ENCODE results near the gene DEPP1.
"Not testable (repeated sequence)": the region's sequence is repeated elsewhere in the genome, so short reads cannot be mapped to it uniquely, and the experiment has no call there.

DEPP1 gene

GRCh38 chr10:44978570-44979280 lies at the start of gene DEPP1:
TSS of gene DEPP1 (minus strand) at chr10:44978809. CDS start at chr10:44978030, 779 bp downstream.
- peak; percentile 67 to 84 for DNase-seq

DNA sequence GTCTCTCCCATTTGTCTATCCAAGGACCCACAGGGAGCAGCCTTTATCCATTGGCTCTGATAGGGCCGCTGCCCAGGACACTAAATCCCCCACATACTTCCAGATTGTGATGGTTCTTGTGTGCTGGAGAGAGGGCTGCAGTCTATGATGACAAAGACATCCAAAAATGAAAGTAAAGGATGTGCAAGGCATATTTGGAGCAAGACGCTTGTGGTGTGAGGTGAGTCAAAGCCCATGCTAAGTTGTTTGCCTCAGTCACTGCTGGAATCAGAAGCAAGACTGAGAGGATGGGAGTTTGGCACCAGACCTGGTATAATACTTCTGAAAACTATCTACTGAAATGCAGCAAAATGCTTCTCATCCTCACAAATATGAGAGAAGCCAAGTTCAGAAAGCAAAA lies 44.8 kb upstream of the DEPP1 start:
- DNase-seq: no peak

DNA sequence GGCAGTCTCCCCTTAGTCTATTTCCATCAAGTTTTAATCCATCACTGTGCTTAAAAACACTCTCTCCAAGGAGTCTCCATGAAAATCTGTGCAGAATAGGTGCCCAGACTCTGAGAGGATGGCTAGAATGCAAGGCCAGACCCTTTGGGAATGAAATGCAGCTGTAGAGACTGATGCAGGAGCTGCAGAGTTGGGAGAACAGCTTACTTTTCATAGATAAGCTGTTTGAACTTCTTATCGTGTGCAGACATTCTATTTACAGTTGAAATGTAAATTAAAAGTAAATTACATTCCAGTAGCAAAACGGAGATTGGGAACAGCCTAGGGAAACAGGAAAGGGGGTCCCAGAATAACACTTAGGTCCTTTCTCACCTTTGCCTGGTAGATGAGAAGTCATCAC lies 37.0 kb upstream of the DEPP1 start:
- DNase-seq: no peak

DNA sequence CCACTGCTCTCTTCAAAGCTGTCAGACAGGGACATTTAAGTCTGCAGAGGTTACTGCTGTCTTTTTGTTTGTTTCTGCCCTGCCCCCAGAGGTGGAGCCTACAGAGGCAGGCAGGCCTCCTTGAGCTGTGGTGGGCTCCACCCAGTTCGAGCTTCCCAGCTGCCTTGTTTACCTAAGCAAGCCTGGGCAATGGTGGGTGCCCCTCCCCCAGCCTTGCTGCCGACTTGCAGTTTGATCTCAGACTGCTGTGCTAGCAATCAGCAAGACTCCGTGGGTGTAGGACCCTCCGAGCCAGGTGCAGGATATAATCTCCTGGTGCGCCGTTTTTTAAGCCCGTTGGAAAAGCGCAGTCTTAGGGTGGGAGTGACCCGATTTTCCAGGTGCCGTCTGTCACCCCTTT lies 35.9 kb upstream of the DEPP1 start:
- not testable (repeated sequence) for DNase-seq

DNA sequence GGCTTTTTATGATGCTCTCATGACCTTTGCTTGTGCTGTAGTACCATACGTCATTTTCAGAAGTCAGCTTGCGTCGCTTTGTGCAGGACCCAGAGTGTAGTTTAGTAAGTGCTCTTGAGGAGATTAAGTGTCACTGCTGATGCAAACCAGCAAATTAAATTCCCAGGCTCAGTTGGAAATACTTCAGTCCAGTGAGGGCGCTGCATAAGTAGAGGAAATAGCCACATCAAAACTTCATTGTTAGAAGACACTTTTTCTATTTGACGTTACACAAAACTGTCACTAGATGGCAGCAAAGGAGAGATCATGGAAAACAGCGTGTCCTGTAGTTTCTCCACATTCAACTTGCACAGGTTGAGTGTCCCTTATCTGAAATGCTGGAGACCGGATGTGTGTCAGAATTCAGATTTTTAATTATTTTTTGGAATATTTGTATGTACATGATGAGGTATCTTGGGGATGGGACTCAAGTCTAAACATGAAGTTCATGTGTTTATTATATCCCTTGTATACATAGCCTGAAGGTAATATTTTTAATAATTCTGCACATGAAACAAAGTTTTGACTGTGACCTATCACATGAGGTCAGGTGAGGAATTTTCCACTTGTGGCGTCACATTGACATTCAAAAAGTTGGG lies 30.0 kb upstream of the DEPP1 start:
- DNase-seq: peak; percentile 39 to 49

- no peak for DNase-seq
Measured at GRCh38 chr10:45006276-45007030, 27.8 kb upstream of the DEPP1 start.

GRCh38 chr10:45005284-45005683 lies 26.7 kb upstream of the DEPP1 start:
- DNase-seq: no peak

- no peak for DNase-seq
Measured at GRCh38 chr10:45004661-45005060, 26.1 kb upstream of the DEPP1 start.

DNA sequence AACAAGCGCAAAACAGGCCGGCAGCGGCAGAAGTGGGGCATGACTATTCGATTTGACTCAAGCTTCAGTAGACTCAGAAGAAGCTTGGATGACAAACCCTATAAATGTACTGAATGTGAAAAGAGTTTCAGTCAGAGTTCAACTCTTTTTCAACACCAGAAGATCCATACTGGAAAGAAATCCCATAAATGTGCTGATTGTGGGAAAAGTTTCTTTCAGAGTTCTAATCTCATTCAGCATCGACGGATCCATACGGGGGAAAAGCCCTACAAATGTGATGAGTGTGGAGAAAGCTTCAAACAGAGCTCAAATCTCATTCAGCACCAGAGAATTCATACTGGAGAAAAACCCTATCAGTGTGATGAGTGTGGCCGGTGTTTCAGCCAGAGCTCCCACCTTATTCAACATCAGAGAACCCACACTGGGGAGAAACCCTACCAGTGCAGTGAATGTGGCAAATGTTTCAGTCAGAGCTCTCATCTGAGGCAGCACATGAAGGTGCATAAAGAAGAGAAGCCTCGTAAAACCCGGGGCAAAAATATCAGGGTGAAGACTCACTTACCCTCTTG lies 24.9 kb upstream of the DEPP1 start:
- no peak for DNase-seq

DNA sequence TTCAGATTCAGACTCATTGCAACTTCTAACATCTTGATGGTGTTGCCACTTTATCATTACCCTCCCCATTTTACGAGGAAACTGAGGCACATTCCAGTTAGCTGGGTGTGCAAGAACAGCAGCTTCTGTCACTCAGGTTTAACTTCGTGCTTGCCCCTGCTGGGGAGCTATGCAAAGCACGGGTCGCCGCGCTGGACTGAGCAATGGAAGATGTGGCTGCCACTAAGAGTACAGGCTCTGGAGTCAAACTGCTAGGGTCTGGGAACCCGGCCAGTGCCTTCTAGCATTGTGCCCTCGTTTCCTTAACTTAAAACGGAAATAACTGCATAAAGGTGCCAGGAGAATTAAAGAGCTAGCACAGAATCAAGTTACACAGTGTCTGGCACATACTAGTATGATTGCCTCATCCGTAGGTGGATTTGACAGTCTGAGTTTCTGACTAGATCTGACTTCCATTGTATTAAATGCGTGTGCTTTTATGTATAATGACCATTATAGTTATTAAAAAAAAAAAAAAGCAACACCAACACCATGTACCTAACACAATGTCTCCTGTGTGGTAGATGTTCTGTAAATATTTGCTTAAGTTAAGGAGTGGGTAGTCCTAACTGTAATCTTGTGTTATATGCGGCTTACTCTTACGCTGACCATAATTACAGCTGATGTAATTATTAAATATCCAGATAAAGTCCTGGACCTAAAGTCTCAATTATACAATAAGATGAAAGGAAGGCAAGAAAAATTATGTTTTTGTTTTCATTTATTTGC lies 23.0 kb upstream of the DEPP1 start:
- DNase-seq: peak in 1 of 2 experiments; percentile 27

DNA sequence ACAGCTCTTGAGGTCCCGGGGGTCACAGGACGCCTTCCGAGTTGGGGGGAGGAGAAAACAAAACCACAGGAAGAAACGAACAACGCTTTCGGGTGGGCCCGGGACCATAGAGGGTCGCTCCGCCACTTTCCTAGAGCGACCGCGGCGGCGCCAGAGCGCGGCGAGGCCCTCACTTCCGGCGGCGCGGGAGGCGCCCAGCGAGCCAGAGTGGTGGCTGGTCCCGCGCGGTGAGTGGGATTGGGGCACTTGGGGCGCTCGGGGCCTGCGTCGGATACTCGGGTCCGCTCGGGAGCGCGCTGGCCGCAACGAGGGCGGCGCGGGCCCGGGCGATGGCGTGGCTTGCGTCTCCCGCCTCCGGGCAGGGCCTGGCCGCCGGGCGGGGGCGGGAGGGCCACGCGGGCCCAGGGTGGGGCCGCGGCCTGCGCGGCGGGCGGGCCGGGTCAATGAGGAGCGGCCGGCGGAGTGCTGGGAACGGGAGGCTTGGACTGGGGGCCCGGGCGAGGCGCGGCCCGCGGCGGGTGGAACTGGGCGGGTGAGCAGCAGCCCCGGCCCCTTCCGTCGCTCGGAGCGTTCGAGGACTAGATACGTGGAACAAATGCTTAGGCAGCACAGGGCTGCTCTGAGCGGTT lies 22.3 kb upstream of the DEPP1 start, which contains the start of gene ZNF22:
ZNF22 (plus strand) TSS at position 172 of the 629 bp plus-strand sequence. CDS start 2,446 bp downstream, outside the sequence.
- no peak for DNase-seq

DNA sequence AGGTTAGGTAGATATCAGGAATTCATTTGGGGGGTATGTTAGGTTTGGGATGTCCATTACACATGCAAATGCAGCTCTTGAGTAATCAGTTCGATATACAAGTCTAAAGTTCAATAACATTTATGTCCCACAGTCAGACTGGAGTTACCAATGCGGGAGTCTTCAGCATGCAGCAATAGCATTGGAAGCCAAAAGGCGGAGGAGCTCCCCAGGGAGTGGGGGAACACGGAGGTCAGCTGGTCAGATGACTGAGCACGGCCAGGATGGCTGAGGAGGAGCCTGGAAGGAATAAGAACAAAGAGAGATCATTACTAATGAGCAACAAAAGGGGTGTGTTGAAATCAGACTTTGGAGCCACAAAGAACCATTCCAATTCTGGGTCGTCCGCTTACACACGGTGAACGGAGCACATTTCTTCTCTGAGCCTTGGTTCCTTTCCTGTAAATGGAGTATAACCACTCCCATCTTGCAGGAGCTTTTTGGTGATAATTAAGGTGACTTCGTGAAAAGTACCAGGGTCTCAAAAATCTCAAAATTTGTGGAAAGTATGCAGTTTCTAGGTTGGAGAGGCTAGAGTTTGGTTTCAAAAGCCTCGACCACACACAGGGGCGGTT lies 21.6 kb upstream of the DEPP1 start:
- no peak for DNase-seq

DNA sequence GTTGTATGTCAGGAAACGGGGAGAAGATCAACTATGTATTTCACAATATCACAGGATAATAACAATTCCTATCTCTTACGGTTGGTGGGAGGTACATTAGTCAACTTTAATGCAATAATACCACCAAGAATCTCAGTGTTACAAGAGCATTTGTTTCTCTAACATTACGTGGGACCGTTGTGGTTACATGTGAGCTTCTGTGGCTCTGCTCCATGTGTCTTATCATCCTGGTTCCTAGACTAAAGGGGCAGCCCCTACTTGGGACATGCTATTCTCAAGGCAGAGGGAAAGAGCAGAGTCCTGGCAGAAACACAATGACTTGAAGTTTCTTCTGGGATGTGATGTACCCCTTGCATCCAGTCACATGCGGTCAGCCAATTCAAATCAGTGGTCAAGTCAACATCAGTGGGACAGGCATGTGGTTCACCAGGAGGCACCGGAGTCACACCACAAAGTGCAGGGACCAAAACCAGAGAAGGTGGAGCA lies 19.6 kb upstream of the DEPP1 start:
- no peak for DNase-seq

DNA sequence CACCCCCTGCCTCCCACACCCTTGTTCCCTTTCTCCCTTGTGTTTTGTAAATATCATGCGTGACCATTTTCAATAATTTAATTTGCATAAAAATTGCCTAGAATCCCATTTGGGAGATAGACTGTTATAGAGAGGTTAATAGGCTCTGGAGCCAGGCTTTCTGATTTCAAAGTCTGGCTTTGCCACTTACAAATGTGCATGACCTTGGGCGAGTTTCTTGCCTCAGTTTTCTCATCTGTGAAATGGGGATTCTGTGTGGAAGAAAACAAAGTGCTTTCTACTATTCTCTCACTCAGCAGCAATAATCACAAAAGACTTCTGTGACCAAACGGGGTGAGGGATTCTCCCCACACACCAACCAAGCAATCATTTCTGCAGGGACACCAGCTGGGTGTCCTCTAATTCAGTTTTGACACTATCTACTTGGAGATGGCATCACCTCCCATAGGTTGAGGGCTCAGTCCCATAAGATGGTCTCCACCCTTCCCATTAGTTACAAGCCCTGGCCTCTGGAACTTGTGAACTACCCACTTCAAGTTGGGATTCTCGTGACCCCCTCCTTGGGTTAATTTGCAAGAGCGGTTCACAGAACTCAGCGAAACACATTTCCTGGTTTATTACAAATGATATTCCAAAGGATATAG lies 18.6 kb upstream of the DEPP1 start:
- no peak for DNase-seq

GRCh38 chr10:44995914-44996669 lies 17.5 kb upstream of the DEPP1 start:
- DNase-seq: peak; percentile 29 to 42

GRCh38 chr10:44995581-44995913 lies 16.9 kb upstream of the DEPP1 start:
- no peak for DNase-seq

- no peak for DNase-seq
Measured at GRCh38 chr10:44994752-44995530, 16.3 kb upstream of the DEPP1 start.

- DNase-seq: no peak
Measured at GRCh38 chr10:44993922-44994751, 15.5 kb upstream of the DEPP1 start.
